GM12864 (cell line): ENCODE measurements around the gene FXYD2.
"Not testable (repeated sequence)": the region's sequence is repeated elsewhere in the genome, so short reads cannot be mapped to it uniquely, and the experiment has no call there.

Source experiments
- DNase-seq: peaks from one replicate; pipeline ENCODE4 v3.0.0-alpha.2; 2011; ENCODE audit warnings: low read depth
- H3K4me3 ChIP-seq: 2 replicates; pipeline ENCODE4 v1.5.1; 2011; ENCODE audit warnings: mild to moderate bottlenecking, low read depth, low read length, control low read depth
- CTCF ChIP-seq: IDR thresholded peaks from 2 replicates; pipeline ENCODE4 v1.5.1; 2011; ENCODE audit warnings: low read depth, mild to moderate bottlenecking, moderate library complexity, low read length, control low read depth, inconsistent platforms; ENCODE audit errors: missing control alignments

The FXYD2 gene

GRCh38 chr11:117816151-117816741 is 8.3 kb downstream of the FXYD2 start:
- DNase-seq = no peak
- H3K4me3 ChIP-seq = peak overlapping the region; percentile 25; the same call in 1 of the 2 replicates
- TF ChIP-seq CTCF = no peak

DNA sequence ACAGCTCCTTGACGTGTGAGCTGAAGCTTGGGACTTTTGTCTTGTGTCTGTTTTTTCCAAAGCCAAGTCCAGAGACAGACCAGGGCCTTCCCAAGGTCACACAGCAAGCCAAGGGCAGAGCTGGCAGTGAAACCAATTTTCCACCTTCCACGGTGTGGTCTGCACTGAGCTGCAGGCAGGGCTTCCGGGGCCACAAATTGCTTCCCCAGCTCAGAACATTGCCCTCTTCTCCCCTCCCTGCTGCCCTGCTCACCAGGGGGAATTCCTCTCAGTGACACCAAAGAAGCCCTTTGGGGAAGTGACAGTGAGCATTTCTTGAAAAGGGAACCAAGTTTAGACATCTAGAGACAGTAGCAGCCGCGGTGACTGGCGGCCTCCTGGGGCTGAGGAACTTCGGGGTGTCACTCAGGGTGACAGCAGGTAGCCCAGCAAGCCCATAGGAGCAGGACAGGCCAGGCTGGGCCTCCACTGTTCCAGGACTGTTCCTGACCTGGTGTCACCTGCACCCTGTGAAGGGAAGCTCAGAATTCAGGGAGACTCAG is 9.2 kb downstream of the FXYD2 start:
- TF ChIP-seq CTCF = no peak
- peak; percentile 85 for DNase-seq

DNA sequence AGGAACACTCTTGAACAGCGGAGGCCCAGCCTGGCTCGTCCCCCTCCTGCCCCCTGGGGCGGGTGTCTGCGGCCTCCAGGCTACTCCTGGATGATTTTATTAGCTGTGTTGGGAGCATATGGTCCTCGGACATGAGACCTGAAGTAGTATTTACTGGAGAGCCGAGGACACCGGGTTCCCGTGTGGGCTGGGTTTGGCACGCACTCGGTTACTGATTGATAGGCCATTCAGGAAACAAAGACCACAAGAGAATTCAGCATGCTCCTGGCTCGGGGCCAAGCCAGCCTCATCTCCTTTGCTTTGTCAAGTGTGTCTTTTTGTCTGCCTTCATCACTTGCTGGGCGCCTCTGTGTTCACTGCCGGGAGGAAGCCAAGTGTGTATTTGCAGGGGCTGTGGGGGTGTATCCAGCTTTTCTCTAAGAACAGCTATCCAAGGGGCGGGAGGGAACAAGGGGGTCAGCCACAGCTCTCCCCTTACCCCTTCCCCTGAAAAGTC is 9.7 kb downstream of the FXYD2 start:
- no peak for TF ChIP-seq CTCF
- peak; percentile 90 for DNase-seq
- H3K4me3 ChIP-seq = peak overlapping the region; percentile 30

More for the DNA sequence above, 9.2 kb downstream of the FXYD2 start:
- peak overlapping the region; percentile 30 for H3K4me3 ChIP-seq

DNA sequence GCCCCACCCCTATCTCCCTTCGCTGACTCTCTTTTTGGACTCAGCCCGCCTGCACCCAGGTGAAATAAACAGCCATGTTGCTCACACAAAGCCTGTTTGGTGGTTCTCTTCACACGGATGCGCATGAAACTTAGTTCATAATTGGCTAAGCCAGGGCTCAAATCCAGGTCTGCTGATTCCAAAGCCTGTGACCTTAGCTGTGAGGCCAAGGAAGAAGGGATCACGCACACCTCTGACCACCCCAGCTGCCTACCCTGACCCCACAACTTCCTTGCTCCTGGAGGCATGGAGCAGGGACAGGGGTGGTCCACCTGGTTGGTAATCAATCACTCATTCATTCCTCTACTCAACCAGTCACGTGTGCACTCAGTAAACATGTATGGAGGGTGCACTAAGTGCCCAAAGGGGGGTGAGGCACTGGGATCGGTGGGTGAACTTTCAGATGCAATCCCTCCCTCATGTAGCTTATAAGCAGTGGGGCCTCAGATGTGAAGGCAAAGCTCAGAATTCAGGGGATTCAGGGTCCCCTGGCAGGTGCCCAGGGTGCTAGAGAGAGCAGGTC is 10.3 kb downstream of the FXYD2 start:
- H3K4me3 ChIP-seq = no peak overlapping the region
- no peak for TF ChIP-seq CTCF
- DNase-seq = no peak

- not testable (repeated sequence) for DNase-seq, H3K4me3 ChIP-seq
These were observed 14.5 kb downstream of the FXYD2 start for GRCh38 chr11:117810056-117810451.

- no peak overlapping the region for H3K4me3 ChIP-seq
- no peak for DNase-seq
- TF ChIP-seq CTCF = no peak
These were observed 15.1 kb downstream of the FXYD2 start for GRCh38 chr11:117809236-117810055.

DNA sequence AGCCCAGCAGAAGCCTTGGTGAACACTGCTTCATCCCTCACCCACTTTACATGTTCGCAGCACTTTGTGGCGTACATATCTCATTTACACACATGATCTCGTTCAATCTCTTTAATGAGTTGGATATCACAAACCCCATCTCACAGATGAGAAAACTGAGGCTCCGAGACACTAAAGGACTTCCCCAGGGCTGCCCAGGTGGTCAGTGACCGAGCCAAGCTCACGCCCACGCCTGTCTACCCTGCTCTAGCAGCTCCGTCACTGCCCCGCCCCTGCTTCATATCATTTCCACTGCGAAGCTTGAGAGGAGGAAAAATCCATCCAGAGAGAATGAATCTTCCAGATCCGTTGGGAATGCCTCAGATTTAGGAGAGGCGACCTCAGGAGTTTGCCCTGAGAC is 15.8 kb downstream of the FXYD2 start:
- TF ChIP-seq CTCF = no peak
- no peak overlapping the region for H3K4me3 ChIP-seq

More for the DNA sequence above, 15.8 kb downstream of the FXYD2 start:
- no peak for DNase-seq
